Testis (tissue), 3 donors: ENCODE results near the gene DYRK1A. TPM values are rescaled to one million over a fixed set of nuclear protein-coding genes. Genes with fewer than 3 reads are reported as not detected.

Experiments
- DNase-seq: peaks from one replicate; pipeline ENCODE4 v3.0.0-alpha.2; 2019
- H3K27ac ChIP-seq, 2 donors: fragments of 200-600 bp; sonication (generic); one replicate each; pipeline ENCODE4 v1.5.1; 2019
- H3K27me3 ChIP-seq: fragments of 200-600 bp; sonication (generic); one replicate; pipeline ENCODE4 v1.5.1; 2019
- H3K36me3 ChIP-seq: fragments of 200-600 bp; sonication (generic); one replicate; pipeline ENCODE4 v1.5.1; 2017; ENCODE audit warnings: low read depth; ENCODE audit errors: missing control alignments
- H3K4me1 ChIP-seq: fragments of 200-600 bp; sonication (generic); one replicate; pipeline ENCODE4 v1.5.1; 2019
- H3K4me3 ChIP-seq, 2 donors: fragments of 200-600 bp; sonication (generic); one replicate each; pipeline ENCODE4 v1.5.1; 2017 to 2019
- H3K9me3 ChIP-seq: fragments of 200-600 bp; sonication (generic); one replicate; pipeline ENCODE4 v1.5.1; 2017
- POLR2A ChIP-seq: fragments of 450-650 bp; IDR thresholded peaks from one replicate; pipeline ENCODE4 v1.6.1; 2017; ENCODE audit warnings: antibody characterized with exemption, mild to moderate bottlenecking, moderate library complexity
- WGBS, 2 donors: methylation state at CpG; one replicate each; pipeline ENCODE4 v1.1.5; 2018; 5-methylcytosine and 5-hydroxymethylcytosine counted together
- intact Hi-C: fragments of 100-400 bp; cut with DNase I; formaldehyde crosslinking; loops from one replicate; pipeline ENCODE4 v1.15.1; 2023; ENCODE audit warnings: low total_unique reads
- polyA plus RNA-seq: library from polyadenylated mRNA; stranded (reverse); fragments of 350-450 nt; fragmentation: Illumina TruSeq; extraction: RNeasy Lipid Tissue Mini Kit (QIAGEN cat#74804); gene quantifications from one replicate; pipeline ENCODE4 v1.2.3, GENCODE V29; 2014; ENCODE audit warnings: low read depth, low replicate concordance; ENCODE audit not compliant: insufficient read depth
- total RNA-seq, 2 donors: library from RNA; depleted of rRNA; stranded (reverse); fragments of >200 nt; gene quantifications; one replicate each; pipeline ENCODE4 v1.2.3, GENCODE V29; 2016
- TF ChIP-seq, protein P1 (sequence below), 3 experiments: fragments of 450-650 bp in 2 of 3; fragments of 200-600 bp in 1 of 3; sonication (generic) in 1 of 3; IDR thresholded peaks; one replicate each; pipeline ENCODE4 v1.5.1; 2016 to 2019; ENCODE audit warnings: antibody characterized with exemption in 3 of 3, mild to moderate bottlenecking in 2 of 3, moderate library complexity in 1 of 3

The DYRK1A gene
- total and polyA plus RNA-seq, 3 donors from 2014 or later: 68.6 to 166 (median 141) TPM

- Histone ChIP-seq H3K9me3 (no peaks in the 10 kb centered on the region), H3K4me1 (no peaks in the 10 kb centered on the region), H3K27me3 (no peaks in the 10 kb centered on the region), H3K27ac (no peak overlapping the region), H3K4me3 (no peak overlapping the region), H3K36me3 (no peaks in the 10 kb centered on the region)
- TF ChIP-seq POLR2A: no peak
- TF ChIP-seq, protein P1, sequence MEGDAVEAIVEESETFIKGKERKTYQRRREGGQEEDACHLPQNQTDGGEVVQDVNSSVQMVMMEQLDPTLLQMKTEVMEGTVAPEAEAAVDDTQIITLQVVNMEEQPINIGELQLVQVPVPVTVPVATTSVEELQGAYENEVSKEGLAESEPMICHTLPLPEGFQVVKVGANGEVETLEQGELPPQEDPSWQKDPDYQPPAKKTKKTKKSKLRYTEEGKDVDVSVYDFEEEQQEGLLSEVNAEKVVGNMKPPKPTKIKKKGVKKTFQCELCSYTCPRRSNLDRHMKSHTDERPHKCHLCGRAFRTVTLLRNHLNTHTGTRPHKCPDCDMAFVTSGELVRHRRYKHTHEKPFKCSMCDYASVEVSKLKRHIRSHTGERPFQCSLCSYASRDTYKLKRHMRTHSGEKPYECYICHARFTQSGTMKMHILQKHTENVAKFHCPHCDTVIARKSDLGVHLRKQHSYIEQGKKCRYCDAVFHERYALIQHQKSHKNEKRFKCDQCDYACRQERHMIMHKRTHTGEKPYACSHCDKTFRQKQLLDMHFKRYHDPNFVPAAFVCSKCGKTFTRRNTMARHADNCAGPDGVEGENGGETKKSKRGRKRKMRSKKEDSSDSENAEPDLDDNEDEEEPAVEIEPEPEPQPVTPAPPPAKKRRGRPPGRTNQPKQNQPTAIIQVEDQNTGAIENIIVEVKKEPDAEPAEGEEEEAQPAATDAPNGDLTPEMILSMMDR (IDR thresholded peaks at IDR 0.05): no peak
- DNase-seq: no peak
- 94 to 97% methylated on average over 7 of the region's 7 CpGs for WGBS, 2 donors
- intact Hi-C loops: no loop called here
Measured at GRCh38 chr21:37574751-37575150, 208.2 kb downstream of the DYRK1A start.

DNA sequence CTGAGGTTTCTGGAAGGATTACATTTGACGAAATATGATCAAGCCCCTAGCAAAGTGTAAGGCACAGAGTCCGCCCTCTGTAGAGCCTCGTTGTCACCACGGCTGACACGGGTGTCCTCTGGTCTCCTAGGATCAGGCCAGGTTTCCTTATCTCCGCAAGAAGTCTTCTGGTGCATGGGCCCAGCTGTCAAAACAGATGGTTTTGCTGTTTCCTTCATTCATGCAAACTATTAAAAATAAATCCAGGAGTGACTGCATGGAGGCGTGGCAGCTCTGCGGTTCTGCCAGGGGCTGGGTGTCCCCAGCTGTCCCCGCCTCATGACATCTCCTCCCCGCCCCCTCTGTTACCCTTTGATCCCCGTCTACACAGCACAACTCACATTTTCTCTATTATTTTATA lies 209.0 kb downstream of the DYRK1A start:
- no peaks in the 10 kb centered on the region for H3K27me3 ChIP-seq
- no peak overlapping the region for H3K4me3 ChIP-seq
- H3K27ac ChIP-seq: no peak overlapping the region
- no peak for TF ChIP-seq POLR2A
- TF ChIP-seq, protein P1 (IDR thresholded peaks at IDR 0.05): no peak
- WGBS, 2 donors: 95 to 97% methylated on average over 11 of the region's 11 CpGs
- no peaks in the 10 kb centered on the region for H3K4me1 ChIP-seq
- intact Hi-C loops: no loop called here
- no peak for DNase-seq
- H3K9me3 ChIP-seq: no peaks in the 10 kb centered on the region
- no peaks in the 10 kb centered on the region for H3K36me3 ChIP-seq

Other genes starting within 250 kb of the DYRK1A start
- 10 to 100 TPM; 46.5 to 48.1 TPM for gene VPS26C, start 99.4 kb upstream of the DYRK1A start, total RNA-seq
- gene VPS26C, start 99.4 kb upstream of the DYRK1A start, polyA plus RNA-seq: 25.3 TPM